ENCODE data around the gene LOXHD1. TPM values are rescaled to one million over a fixed set of nuclear protein-coding genes. Genes with fewer than 3 reads are reported as not detected.

LOXHD1 gene
- total RNA-seq, 3 donors from 2014 or later: 0.59 to 1.6 (median 0.80) TPM

- no peaks in the 10 kb centered on the region for H3K36me3 ChIP-seq
- DNase-seq (ENCODE audit: low spot score in 2 of 2): no peak
- TF ChIP-seq CTCF (IDR thresholded peaks at IDR 0.05) (no peak), POLR2AphosphoS5 (IDR thresholded peaks at IDR 0.05) (no peak), POLR2A (IDR thresholded peaks at IDR 0.05) (no peak)
- H3K27me3 ChIP-seq: no peaks in the 10 kb centered on the region
- peaks cover 0 to 5% of the 10 kb centered on the region in 2 donors for H3K9me3 ChIP-seq
- peaks cover 0 to 3% of the 10 kb centered on the region in 2 donors for H3K4me1 ChIP-seq
- H3K27ac ChIP-seq: no peak overlapping the region
- no peak overlapping the region for H3K4me3 ChIP-seq
- intact Hi-C loops (cut with DNase I; ENCODE audit: low total_unique reads): loop anchor here (10.0 kb wide), 1 partner anchor 303 kb away; a partner anchor contains a TSS
These were observed 179.5 kb downstream of the LOXHD1 start for GRCh38 chr18:46477425-46478011.

- no peaks in the 10 kb centered on the region for H3K27me3 ChIP-seq
- DNase-seq (ENCODE audit: low spot score in 2 of 2): no peak
- no peak overlapping the region for H3K4me3 ChIP-seq
- intact Hi-C loops (cut with DNase I; ENCODE audit: low total_unique reads): loop anchor here (10.0 kb wide), 1 partner anchor 301 kb away; a partner anchor contains a TSS
- no peaks in the 10 kb centered on the region for H3K9me3 ChIP-seq
- TF ChIP-seq POLR2AphosphoS5 (IDR thresholded peaks at IDR 0.05): no peak
- no peak for TF ChIP-seq CTCF (IDR thresholded peaks at IDR 0.05)
- TF ChIP-seq POLR2A (IDR thresholded peaks at IDR 0.05): no peak
- peaks cover 0 to 3% of the 10 kb centered on the region in 2 donors for H3K4me1 ChIP-seq
- H3K36me3 ChIP-seq: no peaks in the 10 kb centered on the region
- H3K27ac ChIP-seq: no peak overlapping the region
These were observed 181.6 kb downstream of the LOXHD1 start for GRCh38 chr18:46475390-46475752.

GRCh38 chr18:46474487-46475389, 182.3 kb downstream of the LOXHD1 start:
- Histone ChIP-seq H3K27ac (no peak overlapping the region), H3K4me3 (no peak overlapping the region), H3K27me3 (no peaks in the 10 kb centered on the region), H3K36me3 (no peaks in the 10 kb centered on the region), H3K9me3 (no peaks in the 10 kb centered on the region), H3K4me1 (peaks cover 0 to 3% of the 10 kb centered on the region in 2 donors)
- intact Hi-C loops (cut with DNase I; ENCODE audit: low total_unique reads): loop anchor here (10.0 kb wide), 1 partner anchor 300 kb away; a partner anchor contains a TSS
- TF ChIP-seq POLR2AphosphoS5 (IDR thresholded peaks at IDR 0.05) (no peak), CTCF (IDR thresholded peaks at IDR 0.05) (no peak), POLR2A (IDR thresholded peaks at IDR 0.05) (no peak)
- DNase-seq (ENCODE audit: low spot score in 2 of 2): no peak

GRCh38 chr18:46471809-46472498, 185.1 kb downstream of the LOXHD1 start:
- Histone ChIP-seq H3K27ac (no peak overlapping the region), H3K9me3 (no peaks in the 10 kb centered on the region), H3K27me3 (no peaks in the 10 kb centered on the region), H3K4me1 (peaks cover 0 to 3% of the 10 kb centered on the region in 2 donors), H3K4me3 (no peak overlapping the region), H3K36me3 (no peaks in the 10 kb centered on the region)
- TF ChIP-seq POLR2AphosphoS5 (IDR thresholded peaks at IDR 0.05): no peak
- TF ChIP-seq POLR2A (IDR thresholded peaks at IDR 0.05): no peak
- no peak for TF ChIP-seq CTCF (IDR thresholded peaks at IDR 0.05)
- DNase-seq (ENCODE audit: low spot score in 2 of 2): no peak
- intact Hi-C loops (cut with DNase I; ENCODE audit: low total_unique reads): loop anchor here (10.0 kb wide), 1 partner anchor 297 kb away; a partner anchor contains a TSS
